Measurements from ENCODE around the gene TRMT10B. TPM values are rescaled to one million over a fixed set of nuclear protein-coding genes. Genes with fewer than 3 reads are reported as not detected.

The TRMT10B gene
- total RNA-seq, 4 donors from 2014 or later = 5.5 to 11.2 (median 6.8) TPM

- H3K9me3 ChIP-seq = no peaks in the 10 kb centered on the region
- intact Hi-C loops (cut with DNase I) = no loop called here
- H3K4me3 ChIP-seq = no peak overlapping the region
- H3K27ac ChIP-seq (replicated peaks in 1 of 4) = no peak overlapping the region
- peaks cover 0 to 11% (median 6%) of the 10 kb centered on the region in 4 donors for H3K4me1 ChIP-seq
- H3K27me3 ChIP-seq = no peaks in the 10 kb centered on the region
- TF ChIP-seq POLR2AphosphoS5 (IDR thresholded peaks at IDR 0.05) (no peak), CTCF (IDR thresholded peaks at IDR 0.05) (no peak), EP300 (IDR thresholded peaks at IDR 0.05) (no peak), POLR2A (IDR thresholded peaks at IDR 0.05; ENCODE audit: low read depth) (no peak)
- no peak for DNase-seq (ENCODE audit: extremely low spot score)
- WGBS = 91% methylated on average over 2 of the region's 4 CpGs
- peaks cover 0 to 44% (median 33%) of the 10 kb centered on the region in 4 donors for H3K36me3 ChIP-seq
Observed at GRCh38 chr9:37827483-37828165, 74.0 kb downstream of the TRMT10B start.

Other genes starting within 250 kb of the TRMT10B start
- gene FBXO10, start 177.4 kb upstream of the TRMT10B start, total RNA-seq = 10 to 100 TPM in 1 of 4 donors, 1 to 10 TPM in 3; 5.5 to 11.2 (median 9.0) TPM
- 10 to 100 TPM; 55.7 to 84.3 (median 62.5) TPM for gene TOMM5, start 161.2 kb upstream of the TRMT10B start, total RNA-seq
- gene FRMPD1, start 102.9 kb upstream of the TRMT10B start, total RNA-seq = under 1 TPM in 3 of 4 donors, not detected in 1; 0.34 to 0.50 (median 0.45) TPM
- gene EXOSC3, start 31.3 kb downstream of the TRMT10B start, total RNA-seq = 10 to 100 TPM; 32.0 to 52.0 (median 43.0) TPM
- 10 to 100 TPM; 19.4 to 40.6 (median 36.6) TPM for gene DCAF10, start 47.0 kb downstream of the TRMT10B start, total RNA-seq
- 10 to 100 TPM; 29.0 to 41.9 (median 39.3) TPM for gene SLC25A51, start 150.3 kb downstream of the TRMT10B start, total RNA-seq